ENCODE measurements around the gene HRC.

DNA sequence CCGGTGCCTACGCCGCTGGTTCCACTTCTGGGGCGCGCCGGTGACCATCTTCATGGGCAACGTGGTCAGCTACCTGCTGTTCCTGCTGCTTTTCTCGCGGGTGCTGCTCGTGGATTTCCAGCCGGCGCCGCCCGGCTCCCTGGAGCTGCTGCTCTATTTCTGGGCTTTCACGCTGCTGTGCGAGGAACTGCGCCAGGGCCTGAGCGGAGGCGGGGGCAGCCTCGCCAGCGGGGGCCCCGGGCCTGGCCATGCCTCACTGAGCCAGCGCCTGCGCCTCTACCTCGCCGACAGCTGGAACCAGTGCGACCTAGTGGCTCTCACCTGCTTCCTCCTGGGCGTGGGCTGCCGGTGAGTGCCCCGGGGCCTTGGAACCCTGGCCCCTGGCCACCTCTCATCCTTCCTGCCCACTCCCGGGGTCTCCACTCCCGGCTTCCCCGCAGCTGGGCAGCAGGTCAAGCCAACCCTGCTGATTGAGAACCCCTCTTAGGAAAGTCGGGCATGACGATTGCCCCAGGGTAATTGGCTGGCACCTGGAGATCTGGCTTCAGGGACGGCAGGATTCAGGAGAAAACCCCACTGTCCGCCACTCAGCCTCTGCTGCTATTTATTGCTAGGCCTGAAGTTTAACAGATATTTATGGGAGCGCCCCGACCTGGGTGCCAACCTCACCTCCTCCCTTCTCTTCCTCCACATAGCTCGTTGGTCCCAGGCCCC lies 41.5 kb upstream of the HRC start:
- TF ChIP-seq TAF1 (IDR thresholded peaks at IDR 0.05; ENCODE audit: borderline replicate concordance, low read depth, low read length) (no peak), POLR2A (IDR thresholded peaks at IDR 0.05; ENCODE audit: low read depth, low read length) (no peak)
